GM23248 (cell line): ENCODE results near the gene ATN1. TPM values are rescaled to one million over a fixed set of nuclear protein-coding genes. Genes with fewer than 3 reads are reported as not detected.
A peak's percentile ranks its signal among the peaks of the same experiment; 100 is the strongest.

ENCODE experiments used
- DNase-seq: peaks from one replicate; pipeline ENCODE4 v3.0.0-alpha.2; 2015
- H2AFZ ChIP-seq: fragments of 200-600 bp; sonication (generic); 2 replicates; pipeline ENCODE4 v1.6.1; 2016; ENCODE audit warnings: antibody characterized with exemption
- H3F3A ChIP-seq: fragments of 200-600 bp; sonication (generic); 2 replicates; pipeline ENCODE4 v1.6.1; 2016; ENCODE audit warnings: mild to moderate bottlenecking, antibody characterized with exemption, mixed run types; ENCODE audit not compliant: insufficient read depth
- H3K27ac ChIP-seq: fragments of 200-600 bp; sonication (generic); 2 replicates; pipeline ENCODE4 v1.5.1; 2016; ENCODE audit warnings: mild to moderate bottlenecking
- H3K27me3 ChIP-seq: fragments of 200-600 bp; sonication (generic); replicated peaks from 2 replicates; pipeline ENCODE4 v1.6.1; 2016; ENCODE audit warnings: mild to moderate bottlenecking; ENCODE audit not compliant: insufficient read depth
- H3K36me3 ChIP-seq: fragments of 200-600 bp; sonication (generic); 2 replicates; pipeline ENCODE4 v1.6.1; 2016; ENCODE audit warnings: low read depth, mild to moderate bottlenecking
- H3K4me1 ChIP-seq: fragments of 200-600 bp; sonication (generic); 2 replicates; pipeline ENCODE4 v1.6.1; 2016; ENCODE audit warnings: mild to moderate bottlenecking; ENCODE audit not compliant: insufficient read depth
- H3K4me2 ChIP-seq: fragments of 200-600 bp; sonication (generic); one replicate; pipeline ENCODE4 v1.6.1; 2016; ENCODE audit warnings: mild to moderate bottlenecking; ENCODE audit not compliant: unreplicated experiment
- H3K4me3 ChIP-seq: fragments of 200-600 bp; sonication (generic); 2 replicates; pipeline ENCODE4 v1.5.1; 2016; ENCODE audit warnings: mild to moderate bottlenecking
- H3K79me2 ChIP-seq: fragments of 200-600 bp; sonication (generic); 2 replicates; pipeline ENCODE4 v1.6.1; 2016; ENCODE audit warnings: mild to moderate bottlenecking; ENCODE audit not compliant: insufficient read depth
- H3K9ac ChIP-seq: fragments of 200-600 bp; sonication (generic); 2 replicates; pipeline ENCODE4 v1.6.1; 2016; ENCODE audit warnings: mild to moderate bottlenecking
- H3K9me2 ChIP-seq: fragments of 200-600 bp; sonication (generic); 2 replicates; pipeline ENCODE4 v1.6.1; 2016; ENCODE audit warnings: mixed run types, mild to moderate bottlenecking, moderate library complexity; ENCODE audit not compliant: insufficient read depth
- H3K9me3 ChIP-seq: fragments of 200-600 bp; sonication (generic); one replicate; pipeline ENCODE4 v1.6.1; 2017; ENCODE audit warnings: low read depth
- H4K20me1 ChIP-seq: fragments of 200-600 bp; sonication (generic); 2 replicates; pipeline ENCODE4 v1.6.0; 2016; ENCODE audit not compliant: insufficient read depth
- EZH2 ChIP-seq: fragments of 200-600 bp; sonication (generic); IDR thresholded peaks from 2 replicates; pipeline ENCODE4 v1.6.1; 2018; ENCODE audit warnings: antibody characterized with exemption, mild to moderate bottlenecking; ENCODE audit not compliant: insufficient read depth, poor library complexity, severe bottlenecking
- EZH2phosphoT487 ChIP-seq: fragments of 200-600 bp; sonication (generic); IDR thresholded peaks from 2 replicates; pipeline ENCODE4 v1.6.1; 2018; ENCODE audit warnings: antibody characterized with exemption, moderate library complexity, mild to moderate bottlenecking, low read depth; ENCODE audit not compliant: insufficient read depth
- WGBS, 2 experiments: methylation state at CpG; one replicate each; pipeline ENCODE4 v1.1.6; 2015 to 2017; ENCODE audit warnings: low lambda C conversion rate in 2 of 2, low coverage in 1 of 2; ENCODE audit errors: missing lambda C conversion rate in 2 of 2; 5-methylcytosine and 5-hydroxymethylcytosine counted together
- in situ Hi-C: fragments of 300-500 bp; cut with MboI; formaldehyde crosslinking; loops from 2 replicates; pipeline ENCODE4 v1.15.0; 2020
- polyA plus RNA-seq: library from polyadenylated mRNA; unstranded; fragments of >200 nt; fragmentation: Nextera tagmentation; extraction: Ambion mirVana; gene quantifications from 2 replicates; pipeline ENCODE4 v1.2.1, GENCODE V29; 2016
- total RNA-seq: library from RNA; depleted of rRNA; stranded (reverse); fragments of >200 nt; shearing (Covaris generic); gene quantifications from 2 replicates; pipeline ENCODE4 v1.2.3, GENCODE V29; 2014

Gene ATN1
- total and polyA plus RNA-seq, 2 experiments from 2014 or later: 6.5 to 14.7 TPM

GRCh38 chr12:6963016-6963731, 35.4 kb downstream of the ATN1 start:
- H3K36me3 ChIP-seq: peaks cover 22% of the 10 kb centered on the region
- 0 out of 2 replicates have a peak, but pooled peaks cover 7% of the 10 kb centered on the region for H3K4me1 ChIP-seq
- TF ChIP-seq EZH2phosphoT487 (no peak), EZH2 (no peak)
- no peak overlapping the region for H3K27ac ChIP-seq
- in situ Hi-C loops: no loop called here
- DNase-seq: no peak
- no peak overlapping the region for H3K4me2 ChIP-seq
- no peaks in the 10 kb centered on the region for H3K9me3 ChIP-seq
- no peaks in the 10 kb centered on the region for H3K27me3 ChIP-seq
- no peaks in the 10 kb centered on the region for H4K20me1 ChIP-seq
- no peak overlapping the region for H2AFZ ChIP-seq
- peaks cover 39% of the 10 kb centered on the region for H3F3A ChIP-seq
- no peak overlapping the region for H3K4me3 ChIP-seq
- peaks cover 8% of the 10 kb centered on the region for H3K79me2 ChIP-seq
- 75 to 85% methylated on average over 20 to 32 of the region's 32 CpGs for WGBS, 2 experiments
- no peak overlapping the region for H3K9ac ChIP-seq
- H3K9me2 ChIP-seq: no peaks in the 10 kb centered on the region

GRCh38 chr12:6963791-6964413, 36.1 kb downstream of the ATN1 start:
- Histone ChIP-seq H3K9me2 (no peaks in the 10 kb centered on the region), H3K79me2 (peaks cover 15% of the 10 kb centered on the region)

GRCh38 chr12:6964605-6965025, 36.9 kb downstream of the ATN1 start:
- H3K79me2 ChIP-seq: peaks cover 22% of the 10 kb centered on the region
- peak overlapping the region; percentile 53 for H3K27ac ChIP-seq
- TF ChIP-seq EZH2 (no peak), EZH2phosphoT487 (no peak)
- no peak overlapping the region for H3K4me2 ChIP-seq
- H3K36me3 ChIP-seq: peaks cover 27% of the 10 kb centered on the region
- H3K4me3 ChIP-seq: no peak overlapping the region
- in situ Hi-C loops: no loop called here
- DNase-seq: no peak
- 73 to 78% methylated on average over 8 of the region's 8 CpGs for WGBS, 2 experiments
- no peaks in the 10 kb centered on the region for H4K20me1 ChIP-seq
- no peaks in the 10 kb centered on the region for H3K27me3 ChIP-seq
- H3F3A ChIP-seq: peaks cover 45% of the 10 kb centered on the region
- H3K4me1 ChIP-seq: peaks cover 15% of the 10 kb centered on the region; the same call in 1 of the 2 replicates
- H3K9ac ChIP-seq: peak overlapping the region; percentile 58; the same call in 1 of the 2 replicates
- no peaks in the 10 kb centered on the region for H3K9me3 ChIP-seq
- no peaks in the 10 kb centered on the region for H3K9me2 ChIP-seq
- no peak overlapping the region for H2AFZ ChIP-seq

More at GRCh38 chr12:6963791-6964413, 36.1 kb downstream of the ATN1 start:
- Histone ChIP-seq H3K9ac (no peak overlapping the region), H2AFZ (no peak overlapping the region), H3K27me3 (no peaks in the 10 kb centered on the region), H4K20me1 (no peaks in the 10 kb centered on the region), H3K27ac (no peak overlapping the region), H3F3A (peaks cover 44% of the 10 kb centered on the region), H3K4me1 (peaks cover 9% of the 10 kb centered on the region; the same call in 1 of the 2 replicates), H3K4me3 (no peak overlapping the region), H3K9me3 (no peaks in the 10 kb centered on the region), H3K4me2 (no peak overlapping the region), H3K36me3 (peaks cover 26% of the 10 kb centered on the region)
- no peak for TF ChIP-seq EZH2
- no peak for TF ChIP-seq EZH2phosphoT487
- in situ Hi-C loops: no loop called here
- DNase-seq: no peak
- 86% methylated on average over 12 to 17 of the region's 17 CpGs for WGBS, 2 experiments

DNA sequence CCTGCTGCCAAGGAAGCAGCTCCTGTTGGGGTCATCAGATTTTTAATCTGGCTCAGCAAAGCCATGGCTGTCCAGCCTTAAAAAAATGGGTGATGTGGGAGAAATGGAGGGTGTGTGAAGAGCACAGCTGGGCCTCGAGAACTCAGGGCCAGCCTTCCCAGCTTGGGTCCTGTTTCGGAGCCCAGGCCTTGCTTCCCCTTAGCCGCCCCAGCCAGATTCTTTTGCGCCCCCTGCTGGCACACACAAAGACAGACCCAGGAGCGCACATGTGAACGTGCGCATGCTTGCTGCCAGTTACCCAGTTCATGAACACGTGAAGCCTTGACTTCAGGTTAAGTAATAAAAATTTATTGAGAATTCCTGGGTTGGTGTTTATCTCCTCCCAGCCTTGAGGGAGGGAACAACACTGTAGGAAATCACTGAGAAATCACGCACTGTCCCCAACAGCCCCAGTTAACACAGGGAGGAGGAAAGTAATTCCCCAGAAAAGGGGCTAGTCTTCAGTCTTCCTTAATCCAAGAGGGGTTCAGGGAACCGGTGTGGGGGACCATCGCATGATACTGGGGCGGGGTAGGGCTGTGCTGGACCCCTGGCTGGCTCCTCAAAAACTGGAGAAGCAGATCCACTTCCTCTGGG, 37.4 kb downstream of the ATN1 start:
- Histone ChIP-seq H3K4me2 (no peak overlapping the region), H3K27me3 (no peaks in the 10 kb centered on the region)
- WGBS, 2 experiments: 25 to 28% methylated on average over 12 of the region's 12 CpGs

More for the DNA sequence above, 37.4 kb downstream of the ATN1 start:
- Histone ChIP-seq H3F3A (peaks cover 45% of the 10 kb centered on the region), H3K36me3 (peaks cover 27% of the 10 kb centered on the region), H3K4me1 (peaks cover 15% of the 10 kb centered on the region; the same call in 1 of the 2 replicates), H3K27ac (peak overlapping the region; percentile 53), H3K79me2 (peaks cover 27% of the 10 kb centered on the region), H3K9me2 (no peaks in the 10 kb centered on the region), H2AFZ (no peak overlapping the region), H4K20me1 (no peaks in the 10 kb centered on the region), H3K9ac (peak overlapping the region; percentile 58; the same call in 1 of the 2 replicates), H3K4me3 (no peak overlapping the region), H3K9me3 (no peaks in the 10 kb centered on the region)
- peak; percentile 89 for DNase-seq
- TF ChIP-seq EZH2phosphoT487 (no peak), EZH2 (no peak)
- in situ Hi-C loops: no loop called here
